GM23338 (cell line): ENCODE results near the gene TFF2. TPM values are rescaled to one million over a fixed set of nuclear protein-coding genes. Genes with fewer than 3 reads are reported as not detected.

Source experiments
- ATAC-seq: fragments of 200-7000 bp; cut with Tn5 transposase; 3 replicates; pipeline ENCODE4 v1.9.1; 2020
- DNase-seq: peaks from one replicate; pipeline ENCODE4 v3.0.0-alpha.2; 2015; ENCODE audit warnings: low spot score
- H2AFZ ChIP-seq: fragments of 200-600 bp; sonication (generic); 2 replicates; pipeline ENCODE4 v1.8.0; 2016; ENCODE audit warnings: antibody characterized with exemption, mild to moderate bottlenecking, moderate library complexity
- H3F3A ChIP-seq: fragments of 200-600 bp; sonication (generic); replicated peaks from 2 replicates; pipeline ENCODE4 v1.8.0; 2017; ENCODE audit warnings: antibody characterized with exemption, mixed run types, low read depth
- H3K27ac ChIP-seq: fragments of 200-600 bp; sonication (generic); 2 replicates; pipeline ENCODE4 v1.6.1; 2016; ENCODE audit warnings: low read depth
- H3K27me3 ChIP-seq: fragments of 200-600 bp; sonication (generic); 2 replicates; pipeline ENCODE4 v1.8.0; 2016; ENCODE audit warnings: mild to moderate bottlenecking, mixed run types, moderate library complexity; ENCODE audit not compliant: insufficient read depth
- H3K36me3 ChIP-seq: fragments of 200-600 bp; sonication (generic); 2 replicates; pipeline ENCODE4 v1.8.0; 2016; ENCODE audit warnings: mild to moderate bottlenecking; ENCODE audit not compliant: insufficient read depth
- H3K4me1 ChIP-seq: fragments of 200-600 bp; sonication (generic); 2 replicates; pipeline ENCODE4 v1.8.0; 2016; ENCODE audit warnings: mild to moderate bottlenecking, moderate library complexity; ENCODE audit not compliant: insufficient read depth
- H3K4me2 ChIP-seq: fragments of 200-600 bp; sonication (generic); 2 replicates; pipeline ENCODE4 v1.7.1; 2017; ENCODE audit warnings: mixed run types
- H3K4me3 ChIP-seq: fragments of 200-600 bp; sonication (generic); 2 replicates; pipeline ENCODE4 v1.6.1; 2016; ENCODE audit warnings: mixed run types
- H3K79me2 ChIP-seq: fragments of 200-600 bp; sonication (generic); replicated peaks from 2 replicates; pipeline ENCODE4 v1.8.0; 2017; ENCODE audit warnings: mild to moderate bottlenecking; ENCODE audit not compliant: insufficient read depth
- H3K9me2 ChIP-seq: fragments of 200-600 bp; sonication (generic); 2 replicates; pipeline ENCODE4 v1.8.0; 2017; ENCODE audit not compliant: insufficient read depth
- H4K20me1 ChIP-seq: fragments of 200-600 bp; sonication (generic); replicated peaks from 2 replicates; pipeline ENCODE4 v1.8.0; 2017; ENCODE audit warnings: mild to moderate bottlenecking; ENCODE audit not compliant: insufficient read depth
- H3K27ac Mint-ChIP-seq: 2 replicates; pipeline ENCODE4 v1.8.0; 2020; ENCODE audit warnings: inconsistent platforms, mild to moderate bottlenecking, moderate library complexity, mixed read lengths
- H3K27me3 Mint-ChIP-seq: 3 replicates; pipeline ENCODE4 v1.8.0; 2022; ENCODE audit warnings: low read depth, mild to moderate bottlenecking, moderate library complexity, mixed read lengths, inconsistent platforms; ENCODE audit not compliant: insufficient read depth, poor library complexity
- H3K36me3 Mint-ChIP-seq: 3 replicates; pipeline ENCODE4 v1.8.0; 2021; ENCODE audit warnings: low read depth, mild to moderate bottlenecking, inconsistent platforms, moderate library complexity, mixed read lengths
- H3K4me1 Mint-ChIP-seq: 3 replicates; pipeline ENCODE4 v1.8.0; 2020; ENCODE audit warnings: mild to moderate bottlenecking, inconsistent platforms, mixed read lengths
- H3K4me3 Mint-ChIP-seq: 3 replicates; pipeline ENCODE4 v1.8.0; 2021; ENCODE audit warnings: moderate library complexity, mild to moderate bottlenecking, inconsistent platforms, mixed read lengths
- H3K9me3 Mint-ChIP-seq: 3 replicates; pipeline ENCODE4 v1.8.0; 2020; ENCODE audit warnings: moderate library complexity, mild to moderate bottlenecking, inconsistent platforms, mixed read lengths
- CREB1 ChIP-seq: fragments of 250-450 bp; sonication (Bioruptor Pico); IDR thresholded peaks from 2 replicates; pipeline ENCODE4 v1.5.0; 2020; ENCODE audit warnings: low read depth, mild to moderate bottlenecking, moderate library complexity
- EZH2 ChIP-seq: fragments of 200-600 bp; sonication (generic); IDR thresholded peaks from one replicate; pipeline ENCODE4 v1.8.0; 2017; ENCODE audit warnings: antibody characterized with exemption, mild to moderate bottlenecking, low read depth; ENCODE audit not compliant: unreplicated experiment
- EZH2phosphoT487 ChIP-seq: fragments of 200-600 bp; sonication (generic); IDR thresholded peaks from one replicate; pipeline ENCODE4 v1.8.1; 2018; ENCODE audit warnings: antibody characterized with exemption; ENCODE audit not compliant: unreplicated experiment
- JUNB ChIP-seq: IDR thresholded peaks from one replicate; pipeline ENCODE4 v1.6.1; 2016; ENCODE audit warnings: antibody characterized with exemption; ENCODE audit not compliant: unreplicated experiment
- NANOG ChIP-seq: IDR thresholded peaks from 2 replicates; pipeline ENCODE4 v1.6.1; 2016; ENCODE audit warnings: antibody characterized with exemption, borderline replicate concordance
- POLR2AphosphoS5 ChIP-seq: IDR thresholded peaks from 2 replicates; pipeline ENCODE4 v1.6.1; 2016; ENCODE audit warnings: antibody characterized with exemption, low read depth
- STAT1 ChIP-seq: IDR thresholded peaks from one replicate; pipeline ENCODE4 v1.6.1; 2016; ENCODE audit warnings: antibody characterized with exemption; ENCODE audit not compliant: unreplicated experiment
- ZNF114 ChIP-seq: fragments of 250-450 bp; sonication (Bioruptor Pico); IDR thresholded peaks from 2 replicates; pipeline ENCODE4 v1.5.0; 2020; ENCODE audit warnings: mild to moderate bottlenecking, moderate library complexity
- ZNF331 ChIP-seq: fragments of 250-450 bp; sonication (Bioruptor Pico); IDR thresholded peaks from 2 replicates; pipeline ENCODE4 v1.5.0; 2020; ENCODE audit warnings: low read depth, mild to moderate bottlenecking, moderate library complexity
- polyA plus RNA-seq: library from polyadenylated mRNA; unstranded; fragments of >200 nt; fragmentation: Nextera tagmentation; extraction: Ambion mirVana; gene quantifications from 2 replicates; pipeline ENCODE4 v1.2.1, GENCODE V29; 2016
- total RNA-seq: library from RNA; depleted of rRNA; stranded (reverse); fragments of >200 nt; shearing (Covaris generic); gene quantifications from 2 replicates; pipeline ENCODE4 v1.2.3, GENCODE V29; 2014
- TF ChIP-seq, protein P1 (sequence below): IDR thresholded peaks from one replicate; pipeline ENCODE4 v1.6.1; 2018; ENCODE audit warnings: antibody characterized with exemption; ENCODE audit not compliant: unreplicated experiment
- TF ChIP-seq, protein P2 (sequence below): fragments of 250-450 bp; sonication (Bioruptor Pico); IDR thresholded peaks from 2 replicates; pipeline ENCODE4 v1.5.0; 2020; ENCODE audit warnings: mild to moderate bottlenecking, moderate library complexity
- TF ChIP-seq, protein P3 (sequence below): IDR thresholded peaks from 2 replicates; pipeline ENCODE4 v1.6.1; 2016; ENCODE audit warnings: antibody characterized with exemption
- TF ChIP-seq, protein P4 (sequence below), 2 experiments: fragments of 200-600 bp in 1 of 2; sonication (generic) in 1 of 2; conservative IDR thresholded peaks; 2 replicates each; pipeline versions ENCODE4 v1.5.1 to v1.6.1; 2016 to 2017; ENCODE audit warnings: antibody characterized with exemption in 2 of 2, low read depth in 2 of 2, mild to moderate bottlenecking in 2 of 2, moderate library complexity in 1 of 2

The TFF2 gene
- total and polyA plus RNA-seq, 2 experiments from 2014 or later = not detected

DNA sequence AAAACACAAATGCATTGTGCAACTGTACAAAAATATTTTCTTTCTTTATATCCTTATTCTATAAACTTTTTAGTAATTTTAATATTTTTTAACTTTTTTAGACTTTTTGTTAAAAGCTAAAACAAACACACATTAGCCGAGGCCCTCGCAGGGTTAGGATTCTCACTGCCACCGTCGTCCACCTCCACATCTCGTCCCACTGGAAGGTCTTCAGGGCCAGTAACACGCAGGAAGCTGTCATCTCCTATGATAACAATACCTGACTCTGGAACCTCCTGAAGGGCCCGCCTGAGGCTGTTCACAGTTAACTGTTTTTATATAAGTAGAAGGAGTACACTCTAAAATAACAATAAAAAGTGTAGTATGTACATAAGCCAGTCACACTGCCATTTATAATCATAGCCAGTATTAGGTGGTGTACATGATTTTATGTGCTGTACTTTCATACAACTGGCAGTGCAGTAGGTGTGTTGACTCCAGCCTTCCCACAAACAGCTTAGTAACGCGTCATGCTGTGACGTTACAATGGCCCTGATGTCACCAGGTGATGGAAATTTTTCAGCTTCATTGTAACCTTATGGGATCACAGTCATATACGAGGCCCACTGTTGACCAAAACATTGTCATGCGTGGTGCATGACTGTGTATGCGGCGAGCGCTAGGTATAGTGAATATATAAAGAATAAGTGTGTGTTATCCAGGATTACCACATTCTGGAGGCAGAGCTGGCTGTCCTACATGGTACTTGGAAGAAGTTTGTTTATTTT, 8.8 kb downstream of the TFF2 start:
- Histone ChIP-seq H3K4me2 (no peak overlapping the region), H4K20me1 (no peaks in the 10 kb centered on the region), H2AFZ (no peak overlapping the region), H3K36me3 (no peaks in the 10 kb centered on the region), H3K9me2 (no peaks in the 10 kb centered on the region), H3K27ac (no peak overlapping the region), H3K4me1 (peaks cover 2% of the 10 kb centered on the region; the same call in 1 of the 2 replicates), H3K79me2 (no peaks in the 10 kb centered on the region), H3K4me3 (no peak overlapping the region), H3K27me3 (no peaks in the 10 kb centered on the region), H3F3A (no peaks in the 10 kb centered on the region; the same call in 1 of the 2 replicates)
- ATAC-seq (no peak), DNase-seq (no peak)
- H3K27ac Mint-ChIP-seq = no peak overlapping the region; the same call in 1 of the 2 replicates
- H3K9me3 Mint-ChIP-seq = no peaks in the 10 kb centered on the region
- peaks cover 16% of the 10 kb centered on the region; the same call in 2 of the 3 replicates for H3K4me1 Mint-ChIP-seq
- peaks cover 17% of the 10 kb centered on the region for H3K27me3 Mint-ChIP-seq
- TF ChIP-seq, protein P1, sequence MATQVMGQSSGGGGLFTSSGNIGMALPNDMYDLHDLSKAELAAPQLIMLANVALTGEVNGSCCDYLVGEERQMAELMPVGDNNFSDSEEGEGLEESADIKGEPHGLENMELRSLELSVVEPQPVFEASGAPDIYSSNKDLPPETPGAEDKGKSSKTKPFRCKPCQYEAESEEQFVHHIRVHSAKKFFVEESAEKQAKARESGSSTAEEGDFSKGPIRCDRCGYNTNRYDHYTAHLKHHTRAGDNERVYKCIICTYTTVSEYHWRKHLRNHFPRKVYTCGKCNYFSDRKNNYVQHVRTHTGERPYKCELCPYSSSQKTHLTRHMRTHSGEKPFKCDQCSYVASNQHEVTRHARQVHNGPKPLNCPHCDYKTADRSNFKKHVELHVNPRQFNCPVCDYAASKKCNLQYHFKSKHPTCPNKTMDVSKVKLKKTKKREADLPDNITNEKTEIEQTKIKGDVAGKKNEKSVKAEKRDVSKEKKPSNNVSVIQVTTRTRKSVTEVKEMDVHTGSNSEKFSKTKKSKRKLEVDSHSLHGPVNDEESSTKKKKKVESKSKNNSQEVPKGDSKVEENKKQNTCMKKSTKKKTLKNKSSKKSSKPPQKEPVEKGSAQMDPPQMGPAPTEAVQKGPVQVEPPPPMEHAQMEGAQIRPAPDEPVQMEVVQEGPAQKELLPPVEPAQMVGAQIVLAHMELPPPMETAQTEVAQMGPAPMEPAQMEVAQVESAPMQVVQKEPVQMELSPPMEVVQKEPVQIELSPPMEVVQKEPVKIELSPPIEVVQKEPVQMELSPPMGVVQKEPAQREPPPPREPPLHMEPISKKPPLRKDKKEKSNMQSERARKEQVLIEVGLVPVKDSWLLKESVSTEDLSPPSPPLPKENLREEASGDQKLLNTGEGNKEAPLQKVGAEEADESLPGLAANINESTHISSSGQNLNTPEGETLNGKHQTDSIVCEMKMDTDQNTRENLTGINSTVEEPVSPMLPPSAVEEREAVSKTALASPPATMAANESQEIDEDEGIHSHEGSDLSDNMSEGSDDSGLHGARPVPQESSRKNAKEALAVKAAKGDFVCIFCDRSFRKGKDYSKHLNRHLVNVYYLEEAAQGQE = no peak
- no peak for TF ChIP-seq STAT1
- TF ChIP-seq EZH2phosphoT487 = no peak
- no peak for TF ChIP-seq NANOG
- no peak for TF ChIP-seq EZH2
- no peak for TF ChIP-seq CREB1 (CRISPR knock-in tag)
- no peak for TF ChIP-seq POLR2AphosphoS5
- TF ChIP-seq, protein P2, sequence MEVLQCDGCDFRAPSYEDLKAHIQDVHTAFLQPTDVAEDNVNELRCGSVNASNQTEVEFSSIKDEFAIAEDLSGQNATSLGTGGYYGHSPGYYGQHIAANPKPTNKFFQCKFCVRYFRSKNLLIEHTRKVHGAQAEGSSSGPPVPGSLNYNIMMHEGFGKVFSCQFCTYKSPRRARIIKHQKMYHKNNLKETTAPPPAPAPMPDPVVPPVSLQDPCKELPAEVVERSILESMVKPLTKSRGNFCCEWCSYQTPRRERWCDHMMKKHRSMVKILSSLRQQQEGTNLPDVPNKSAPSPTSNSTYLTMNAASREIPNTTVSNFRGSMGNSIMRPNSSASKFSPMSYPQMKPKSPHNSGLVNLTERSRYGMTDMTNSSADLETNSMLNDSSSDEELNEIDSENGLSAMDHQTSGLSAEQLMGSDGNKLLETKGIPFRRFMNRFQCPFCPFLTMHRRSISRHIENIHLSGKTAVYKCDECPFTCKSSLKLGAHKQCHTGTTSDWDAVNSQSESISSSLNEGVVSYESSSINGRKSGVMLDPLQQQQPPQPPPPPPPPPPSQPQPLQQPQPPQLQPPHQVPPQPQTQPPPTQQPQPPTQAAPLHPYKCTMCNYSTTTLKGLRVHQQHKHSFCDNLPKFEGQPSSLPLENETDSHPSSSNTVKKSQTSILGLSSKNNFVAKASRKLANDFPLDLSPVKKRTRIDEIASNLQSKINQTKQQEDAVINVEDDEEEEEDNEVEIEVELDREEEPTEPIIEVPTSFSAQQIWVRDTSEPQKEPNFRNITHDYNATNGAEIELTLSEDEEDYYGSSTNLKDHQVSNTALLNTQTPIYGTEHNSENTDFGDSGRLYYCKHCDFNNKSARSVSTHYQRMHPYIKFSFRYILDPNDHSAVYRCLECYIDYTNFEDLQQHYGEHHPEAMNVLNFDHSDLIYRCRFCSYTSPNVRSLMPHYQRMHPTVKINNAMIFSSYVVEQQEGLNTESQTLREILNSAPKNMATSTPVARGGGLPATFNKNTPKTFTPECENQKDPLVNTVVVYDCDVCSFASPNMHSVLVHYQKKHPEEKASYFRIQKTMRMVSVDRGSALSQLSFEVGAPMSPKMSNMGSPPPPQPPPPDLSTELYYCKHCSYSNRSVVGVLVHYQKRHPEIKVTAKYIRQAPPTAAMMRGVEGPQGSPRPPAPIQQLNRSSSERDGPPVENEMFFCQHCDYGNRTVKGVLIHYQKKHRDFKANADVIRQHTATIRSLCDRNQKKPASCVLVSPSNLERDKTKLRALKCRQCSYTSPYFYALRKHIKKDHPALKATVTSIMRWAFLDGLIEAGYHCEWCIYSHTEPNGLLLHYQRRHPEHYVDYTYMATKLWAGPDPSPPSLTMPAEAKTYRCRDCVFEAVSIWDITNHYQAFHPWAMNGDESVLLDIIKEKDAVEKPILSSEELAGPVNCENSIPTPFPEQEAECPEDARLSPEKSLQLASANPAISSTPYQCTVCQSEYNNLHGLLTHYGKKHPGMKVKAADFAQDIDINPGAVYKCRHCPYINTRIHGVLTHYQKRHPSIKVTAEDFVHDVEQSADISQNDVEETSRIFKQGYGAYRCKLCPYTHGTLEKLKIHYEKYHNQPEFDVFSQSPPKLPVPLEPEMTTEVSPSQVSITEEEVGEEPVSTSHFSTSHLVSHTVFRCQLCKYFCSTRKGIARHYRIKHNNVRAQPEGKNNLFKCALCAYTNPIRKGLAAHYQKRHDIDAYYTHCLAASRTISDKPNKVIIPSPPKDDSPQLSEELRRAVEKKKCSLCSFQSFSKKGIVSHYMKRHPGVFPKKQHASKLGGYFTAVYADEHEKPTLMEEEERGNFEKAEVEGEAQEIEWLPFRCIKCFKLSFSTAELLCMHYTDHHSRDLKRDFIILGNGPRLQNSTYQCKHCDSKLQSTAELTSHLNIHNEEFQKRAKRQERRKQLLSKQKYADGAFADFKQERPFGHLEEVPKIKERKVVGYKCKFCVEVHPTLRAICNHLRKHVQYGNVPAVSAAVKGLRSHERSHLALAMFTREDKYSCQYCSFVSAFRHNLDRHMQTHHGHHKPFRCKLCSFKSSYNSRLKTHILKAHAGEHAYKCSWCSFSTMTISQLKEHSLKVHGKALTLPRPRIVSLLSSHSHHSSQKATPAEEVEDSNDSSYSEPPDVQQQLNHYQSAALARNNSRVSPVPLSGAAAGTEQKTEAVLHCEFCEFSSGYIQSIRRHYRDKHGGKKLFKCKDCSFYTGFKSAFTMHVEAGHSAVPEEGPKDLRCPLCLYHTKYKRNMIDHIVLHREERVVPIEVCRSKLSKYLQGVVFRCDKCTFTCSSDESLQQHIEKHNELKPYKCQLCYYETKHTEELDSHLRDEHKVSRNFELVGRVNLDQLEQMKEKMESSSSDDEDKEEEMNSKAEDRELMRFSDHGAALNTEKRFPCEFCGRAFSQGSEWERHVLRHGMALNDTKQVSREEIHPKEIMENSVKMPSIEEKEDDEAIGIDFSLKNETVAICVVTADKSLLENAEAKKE (CRISPR knock-in tag) = no peak
- TF ChIP-seq ZNF114 (CRISPR knock-in tag) = no peak
- no peak for TF ChIP-seq ZNF331
- TF ChIP-seq, protein P3, sequence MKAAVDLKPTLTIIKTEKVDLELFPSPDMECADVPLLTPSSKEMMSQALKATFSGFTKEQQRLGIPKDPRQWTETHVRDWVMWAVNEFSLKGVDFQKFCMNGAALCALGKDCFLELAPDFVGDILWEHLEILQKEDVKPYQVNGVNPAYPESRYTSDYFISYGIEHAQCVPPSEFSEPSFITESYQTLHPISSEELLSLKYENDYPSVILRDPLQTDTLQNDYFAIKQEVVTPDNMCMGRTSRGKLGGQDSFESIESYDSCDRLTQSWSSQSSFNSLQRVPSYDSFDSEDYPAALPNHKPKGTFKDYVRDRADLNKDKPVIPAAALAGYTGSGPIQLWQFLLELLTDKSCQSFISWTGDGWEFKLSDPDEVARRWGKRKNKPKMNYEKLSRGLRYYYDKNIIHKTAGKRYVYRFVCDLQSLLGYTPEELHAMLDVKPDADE = no peak
- TF ChIP-seq, protein P4, sequence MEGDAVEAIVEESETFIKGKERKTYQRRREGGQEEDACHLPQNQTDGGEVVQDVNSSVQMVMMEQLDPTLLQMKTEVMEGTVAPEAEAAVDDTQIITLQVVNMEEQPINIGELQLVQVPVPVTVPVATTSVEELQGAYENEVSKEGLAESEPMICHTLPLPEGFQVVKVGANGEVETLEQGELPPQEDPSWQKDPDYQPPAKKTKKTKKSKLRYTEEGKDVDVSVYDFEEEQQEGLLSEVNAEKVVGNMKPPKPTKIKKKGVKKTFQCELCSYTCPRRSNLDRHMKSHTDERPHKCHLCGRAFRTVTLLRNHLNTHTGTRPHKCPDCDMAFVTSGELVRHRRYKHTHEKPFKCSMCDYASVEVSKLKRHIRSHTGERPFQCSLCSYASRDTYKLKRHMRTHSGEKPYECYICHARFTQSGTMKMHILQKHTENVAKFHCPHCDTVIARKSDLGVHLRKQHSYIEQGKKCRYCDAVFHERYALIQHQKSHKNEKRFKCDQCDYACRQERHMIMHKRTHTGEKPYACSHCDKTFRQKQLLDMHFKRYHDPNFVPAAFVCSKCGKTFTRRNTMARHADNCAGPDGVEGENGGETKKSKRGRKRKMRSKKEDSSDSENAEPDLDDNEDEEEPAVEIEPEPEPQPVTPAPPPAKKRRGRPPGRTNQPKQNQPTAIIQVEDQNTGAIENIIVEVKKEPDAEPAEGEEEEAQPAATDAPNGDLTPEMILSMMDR (conservative IDR thresholded peaks at IDR 0.05; ENCODE audit: low read depth in 2 of 2) = no peak
- TF ChIP-seq JUNB = no peak
- no peaks in the 10 kb centered on the region for H3K36me3 Mint-ChIP-seq
- no peak overlapping the region for H3K4me3 Mint-ChIP-seq
